ENCODE measurements around the gene PHACTR3.

- TF ChIP-seq CTCF (IDR thresholded peaks at IDR 0.05; ENCODE audit: insufficient read depth, low read depth, low read length) (no peak), EZH2 (IDR thresholded peaks at IDR 0.05; ENCODE audit: insufficient read depth, low read length) (no peak)
Observed at GRCh38 chr20:59643615-59644061, 39.3 kb downstream of the PHACTR3 start.

All from astrocyte (in vitro differentiated cells and primary cell).